Measurements from ENCODE around the gene KRTAP9-7.
A peak's percentile ranks its signal among the peaks of the same experiment; 100 is the strongest.
"Not testable (repeated sequence)": the region's sequence is repeated elsewhere in the genome, so short reads cannot be mapped to it uniquely, and the experiment has no call there.

Gene KRTAP9-7

GRCh38 chr17:41275648-41276190 is at the start of gene KRTAP9-7:
Gene KRTAP9-7, plus strand, starts transcription at chr17:41275698. Its CDS starts 0 bp downstream, at chr17:41275698.
- H3K27me3 ChIP-seq; H3K36me3 ChIP-seq; H3K9ac ChIP-seq; H3K4me1 ChIP-seq; H3K4me3 ChIP-seq; H4K20me1 ChIP-seq; H3K9me3 ChIP-seq (replicated peaks in 1 of 11): not testable (repeated sequence)
- H3K4me2 ChIP-seq = peak within 1 kb of the TSS in 3 of 11 experiments; percentile 23 to 37 (median 29); a peak in 3 of 22 replicates
- H3K27ac ChIP-seq = peak within 1 kb of the TSS in 1 of 11 experiments; percentile 14; a peak in 2 of 22 replicates

DNA sequence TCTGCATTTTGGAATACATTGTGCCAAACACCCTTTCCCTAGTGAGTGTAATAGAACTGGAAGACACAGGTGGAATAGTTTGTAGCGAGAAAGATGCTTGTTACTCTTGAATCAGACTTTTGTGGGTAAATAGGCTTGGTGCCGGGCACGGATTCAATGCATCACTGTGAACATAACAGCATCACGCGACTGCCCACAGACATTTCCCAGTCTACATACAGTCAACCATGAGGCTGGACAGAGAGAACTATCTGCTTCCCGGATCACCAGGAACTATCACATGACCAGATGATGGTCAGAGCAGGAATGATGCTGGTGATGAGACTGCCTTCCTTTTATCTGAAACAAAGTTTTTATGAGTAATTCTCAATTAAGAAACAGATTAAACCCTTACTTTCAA is 49.4 kb upstream of the KRTAP9-7 start:
- Histone ChIP-seq H3K36me3 (no peaks in the 10 kb centered on the region), H3K4me3 (no peak overlapping the region), H3K9ac (no peak overlapping the region), H4K20me1 (no peaks in the 10 kb centered on the region), H3K27me3 (no peaks in the 10 kb centered on the region), H3K4me2 (no peak overlapping the region), H3K9me3 (replicated peaks in 1 of 11) (0 out of 22 replicates have a peak, but pooled peaks cover 0 to 6% (median 0%) of the 10 kb centered on the region in 11 experiments), H3K27ac (no peak overlapping the region), H3K4me1 (peaks cover 0 to 5% (median 0%) of the 10 kb centered on the region in 10 experiments; a peak in 4 of 20 replicates)
- TF ChIP-seq Cebpa-rat (IDR thresholded peaks at IDR 0.05) = no peak

- not testable (repeated sequence) for H3K27me3 ChIP-seq; H3K36me3 ChIP-seq; H3K4me3 ChIP-seq; H3K9ac ChIP-seq; H3K4me1 ChIP-seq; H3K4me2 ChIP-seq; H3K27ac ChIP-seq; H4K20me1 ChIP-seq; H3K9me3 ChIP-seq (replicated peaks in 1 of 11)
Measured at GRCh38 chr17:41226598-41227095, 48.9 kb upstream of the KRTAP9-7 start, which contains the start of gene KRTAP9-2. Gene KRTAP9-2, plus strand, starts transcription at chr17:41226648. Its CDS starts 7 bp downstream, at chr17:41226655.

DNA sequence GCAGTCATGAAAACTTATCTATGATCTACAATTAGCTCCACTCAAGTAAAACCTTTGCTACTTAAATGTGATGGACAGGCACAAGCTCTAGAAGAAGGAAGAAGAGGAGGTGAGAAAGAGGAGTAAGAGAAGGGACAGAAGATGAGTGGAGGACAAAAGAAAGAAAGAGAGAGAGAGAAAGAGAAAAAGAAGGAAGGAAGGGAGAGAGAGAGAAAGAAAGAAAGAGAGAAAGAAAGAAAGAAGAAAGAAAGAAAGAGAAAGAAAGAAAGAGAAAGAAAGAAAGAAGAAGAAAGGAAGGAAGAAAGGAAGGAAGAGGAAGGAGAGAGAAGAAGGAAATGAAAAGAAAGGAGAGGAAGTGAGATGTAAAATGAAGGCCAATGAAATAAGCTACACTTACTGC is 45.4 kb upstream of the KRTAP9-7 start:
- H3K9me3 ChIP-seq (replicated peaks in 1 of 11) = 0 out of 22 replicates have a peak, but pooled peaks cover 0 to 6% (median 0%) of the 10 kb centered on the region in 11 experiments
- H3K9ac ChIP-seq = no peak overlapping the region
- no peaks in the 10 kb centered on the region for H4K20me1 ChIP-seq
- H3K27ac ChIP-seq = no peak overlapping the region
- no peaks in the 10 kb centered on the region for H3K36me3 ChIP-seq
- TF ChIP-seq Cebpa-rat (IDR thresholded peaks at IDR 0.05) = no peak
- no peak overlapping the region for H3K4me2 ChIP-seq
- H3K27me3 ChIP-seq = no peaks in the 10 kb centered on the region
- H3K4me1 ChIP-seq = no peaks in the 10 kb centered on the region
- H3K4me3 ChIP-seq = no peak overlapping the region

DNA sequence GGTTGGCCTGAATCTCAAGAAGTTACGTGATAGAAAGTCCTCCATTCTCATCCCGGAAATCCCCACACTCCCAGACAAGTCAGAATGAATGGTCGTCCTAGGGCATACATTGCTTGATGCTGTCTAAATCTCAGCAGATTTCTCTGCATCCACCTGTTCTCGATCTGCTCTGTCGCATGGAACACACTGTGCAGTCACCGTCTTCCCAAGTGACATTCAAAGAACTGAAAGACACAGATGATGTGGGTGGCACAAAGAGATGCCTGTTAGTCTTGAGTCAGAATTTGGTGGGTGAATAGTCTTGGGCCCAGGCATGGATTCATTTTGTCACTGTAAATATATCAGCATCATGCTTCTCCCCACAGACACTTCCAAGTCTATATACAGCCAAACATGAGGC is 43.8 kb upstream of the KRTAP9-7 start:
- TF ChIP-seq Cebpa-rat (IDR thresholded peaks at IDR 0.05) = no peak
- Histone ChIP-seq H3K4me3 (no peak overlapping the region), H3K27me3 (no peaks in the 10 kb centered on the region), H3K4me1 (no peaks in the 10 kb centered on the region), H3K9ac (no peak overlapping the region), H3K27ac (no peak overlapping the region), H4K20me1 (no peaks in the 10 kb centered on the region), H3K9me3 (replicated peaks in 1 of 11) (no peaks in the 10 kb centered on the region), H3K4me2 (no peak overlapping the region), H3K36me3 (no peaks in the 10 kb centered on the region)

- H3K27me3 ChIP-seq; H3K9ac ChIP-seq; H3K27ac ChIP-seq; H3K9me3 ChIP-seq (replicated peaks in 1 of 11); H3K4me2 ChIP-seq; H4K20me1 ChIP-seq; H3K4me3 ChIP-seq; H3K4me1 ChIP-seq; H3K36me3 ChIP-seq: not testable (repeated sequence)
Measured at GRCh38 chr17:41232399-41233105, 42.9 kb upstream of the KRTAP9-7 start, which contains the start of gene KRTAP9-3. Gene KRTAP9-3, plus strand, starts transcription at chr17:41232449. Its CDS starts 53 bp downstream, at chr17:41232502.

DNA sequence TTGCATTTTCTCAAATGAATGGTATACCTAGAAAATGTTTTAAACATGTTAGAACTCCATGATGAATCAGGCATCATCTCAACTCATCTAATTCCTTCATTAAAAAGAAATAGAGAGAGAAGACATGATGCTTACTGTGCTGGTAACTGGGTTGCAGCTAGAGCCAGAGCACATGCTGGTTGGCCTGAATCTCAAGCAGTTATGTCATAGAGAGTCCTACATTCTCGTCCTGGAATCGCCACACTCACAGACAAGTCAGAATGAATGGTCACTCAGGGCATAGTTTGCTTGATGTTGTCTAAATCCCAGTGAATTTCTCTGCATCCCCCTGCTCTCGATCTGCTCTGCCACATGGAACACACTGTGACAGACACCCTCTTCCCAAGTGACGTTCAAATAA is 38.4 kb upstream of the KRTAP9-7 start:
- not testable (repeated sequence) for H3K27ac ChIP-seq
- peaks cover 7 to 14% (median 10%) of the 10 kb centered on the region in 11 experiments; a peak in 19 of 22 replicates for H3K9me3 ChIP-seq (replicated peaks in 1 of 11)

GRCh38 chr17:41237949-41238437 is 37.5 kb upstream of the KRTAP9-7 start, which contains the start of gene KRTAP9-8:
Gene KRTAP9-8, plus strand, starts transcription at chr17:41237999. Its CDS starts 53 bp downstream, at chr17:41238052.
- not testable (repeated sequence) for H4K20me1 ChIP-seq, H3K4me1 ChIP-seq, H3K27ac ChIP-seq, H3K36me3 ChIP-seq, H3K9ac ChIP-seq, H3K4me2 ChIP-seq, H3K4me3 ChIP-seq, H3K27me3 ChIP-seq
- H3K9me3 ChIP-seq (replicated peaks in 1 of 11) = peaks cover 7 to 14% (median 10%) of the 10 kb centered on the region in 11 experiments; a peak in 19 of 22 replicates

More for the DNA sequence above, 38.4 kb upstream of the KRTAP9-7 start:
- H3K4me2 ChIP-seq, H3K4me3 ChIP-seq, H3K9ac ChIP-seq, H3K4me1 ChIP-seq, H3K27me3 ChIP-seq, H4K20me1 ChIP-seq, H3K36me3 ChIP-seq: not testable (repeated sequence)

- H3K27ac ChIP-seq = not testable (repeated sequence)
Measured at GRCh38 chr17:41246995-41247787, 28.3 kb upstream of the KRTAP9-7 start.

GRCh38 chr17:41249637-41250240 is 25.8 kb upstream of the KRTAP9-7 start, which contains the start of gene KRTAP9-4:
Gene KRTAP9-4, plus strand, starts transcription at chr17:41249687. Its CDS starts 34 bp downstream, at chr17:41249721.
- not testable (repeated sequence) for H3K9me3 ChIP-seq (replicated peaks in 1 of 11); H4K20me1 ChIP-seq; H3K9ac ChIP-seq; H3K4me3 ChIP-seq; H3K27ac ChIP-seq; H3K4me1 ChIP-seq; H3K4me2 ChIP-seq; H3K27me3 ChIP-seq; H3K36me3 ChIP-seq

More at GRCh38 chr17:41246995-41247787, 28.3 kb upstream of the KRTAP9-7 start:
- H4K20me1 ChIP-seq; H3K4me1 ChIP-seq; H3K36me3 ChIP-seq; H3K4me3 ChIP-seq; H3K9me3 ChIP-seq (replicated peaks in 1 of 11); H3K9ac ChIP-seq; H3K4me2 ChIP-seq; H3K27me3 ChIP-seq: not testable (repeated sequence)

Data from BLaER1 treated with 17β-estradiol and CSF1 and Interleukin-3, amounts not matched to agents 10 nM and 100 nM (cell line).